Hindlimb muscle (tissue), 1 donor: ENCODE data around the gene OR1F1. TPM values are rescaled to one million over a fixed set of nuclear protein-coding genes. Genes with fewer than 3 reads are reported as not detected.

Source experiments
- DNase-seq: peaks from one replicate; pipeline ENCODE4 v3.0.0-alpha.2; 2013
- polyA plus RNA-seq: library from polyadenylated mRNA; unstranded; fragments of 120-200 nt; gene quantifications from one replicate; pipeline ENCODE4 v1.2.1, GENCODE V29; 2013; ENCODE audit not compliant: insufficient read length

Gene OR1F1
- polyA plus RNA-seq, 1 donor = not detected

DNA sequence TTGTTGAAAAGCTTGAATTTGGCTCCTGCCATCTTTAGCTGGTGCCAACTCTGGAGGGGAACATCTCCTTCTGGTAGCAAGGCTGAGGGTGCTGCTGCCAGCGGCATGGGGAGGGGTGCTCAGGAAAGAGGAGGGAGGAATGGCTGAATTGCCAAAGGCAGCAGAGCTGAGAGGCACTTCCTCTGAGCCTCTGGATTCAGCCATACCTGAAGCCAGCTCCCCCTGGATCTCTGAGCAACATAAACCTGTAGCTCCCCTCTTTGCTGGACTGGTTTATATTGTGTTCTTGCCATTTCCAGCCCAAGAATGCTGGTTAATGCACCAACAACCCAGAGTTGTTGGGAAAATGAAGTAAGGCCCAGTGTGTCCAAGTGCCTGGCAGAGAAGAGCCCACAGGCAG is 61.0 kb downstream of the OR1F1 start:
- DNase-seq = no peak

GRCh38 chr16:3249451-3249850 is 61.4 kb downstream of the OR1F1 start:
- no peak for DNase-seq

DNA sequence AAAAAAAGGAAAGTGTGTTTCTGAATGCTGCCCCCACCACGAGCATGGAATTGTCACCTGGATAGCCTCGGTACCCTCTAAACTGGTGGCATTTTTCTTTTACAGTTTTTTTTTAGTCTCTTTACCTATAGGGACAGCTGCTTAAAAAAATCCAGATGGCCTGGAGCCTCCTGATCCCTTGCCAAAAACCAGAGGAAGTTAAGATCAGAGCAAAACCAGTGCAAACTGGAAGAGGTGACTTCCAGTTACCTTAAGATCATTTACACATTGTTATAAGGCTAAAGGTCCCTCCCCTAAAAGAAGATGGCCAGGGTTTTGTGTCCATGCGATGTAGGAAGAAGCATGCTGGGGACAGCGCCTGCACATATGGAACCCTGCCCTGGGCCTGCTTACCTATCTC is 65.0 kb downstream of the OR1F1 start:
- DNase-seq = no peak

- no peak for DNase-seq
These were observed 66.3 kb downstream of the OR1F1 start for GRCh38 chr16:3254309-3254708.

Other genes starting within 250 kb of the OR1F1 start
- 6.1 TPM for gene KREMEN2, start 223.9 kb upstream of the OR1F1 start, polyA plus RNA-seq
- gene PAQR4, start 218.9 kb upstream of the OR1F1 start, polyA plus RNA-seq = 7.0 TPM
- gene PKMYT1, start 207.8 kb upstream of the OR1F1 start, polyA plus RNA-seq = 11.4 TPM
- gene CLDN9, start 175.3 kb upstream of the OR1F1 start, polyA plus RNA-seq = 2.2 TPM
- 0.32 TPM for gene CLDN6, start 170.0 kb upstream of the OR1F1 start, polyA plus RNA-seq
- gene TNFRSF12A, start 167.8 kb upstream of the OR1F1 start, polyA plus RNA-seq = 42.5 TPM
- 121 TPM for gene HCFC1R1, start 164.3 kb upstream of the OR1F1 start, polyA plus RNA-seq
- 21.8 TPM for gene THOC6, start 164.2 kb upstream of the OR1F1 start, polyA plus RNA-seq
- gene BICDL2, start 151.3 kb upstream of the OR1F1 start, polyA plus RNA-seq = not detected
- gene MMP25, start 141.6 kb upstream of the OR1F1 start, polyA plus RNA-seq = 2.1 TPM
- 161 TPM for gene IL32, start 122.6 kb upstream of the OR1F1 start, polyA plus RNA-seq
- 0.34 TPM for gene ZSCAN10, start 88.9 kb upstream of the OR1F1 start, polyA plus RNA-seq
- 15.1 TPM for gene ZNF205, start 75.6 kb upstream of the OR1F1 start, polyA plus RNA-seq
- 15.5 TPM for gene ZNF213, start 53.2 kb upstream of the OR1F1 start, polyA plus RNA-seq
- 5.9 TPM for gene ZNF200, start 47.0 kb downstream of the OR1F1 start, polyA plus RNA-seq
- 0.40 TPM for gene MEFV, start 68.4 kb downstream of the OR1F1 start, polyA plus RNA-seq
- gene ZNF263, start 95.3 kb downstream of the OR1F1 start, polyA plus RNA-seq = 28.4 TPM
- 7.7 TPM for gene TIGD7, start 117.2 kb downstream of the OR1F1 start, polyA plus RNA-seq
- gene ZNF75A, start 117.3 kb downstream of the OR1F1 start, polyA plus RNA-seq = 30.2 TPM
- not detected for gene OR2C1, start 167.7 kb downstream of the OR1F1 start, polyA plus RNA-seq
- gene ZSCAN32, start 212.8 kb downstream of the OR1F1 start, polyA plus RNA-seq = 9.6 TPM
- gene ZNF174, start 213.0 kb downstream of the OR1F1 start, polyA plus RNA-seq = 7.8 TPM